ENCODE results near the gene RCN2. TPM values are rescaled to one million over a fixed set of nuclear protein-coding genes. Genes with fewer than 3 reads are reported as not detected.
"Not testable (repeated sequence)": the region's sequence is repeated elsewhere in the genome, so short reads cannot be mapped to it uniquely, and the experiment has no call there.

The RCN2 gene
- total and polyA plus RNA-seq, 2 of the 13 experiments (the other 11 are each of a cell fraction or from before 2014, with no cell fraction given): 84.4 to 89.0 TPM

- TF ChIP-seq MEIS1 (CRISPR knock-in tag; IDR thresholded peaks at IDR 0.05; ENCODE audit: borderline replicate concordance): no peak
- no peak for TF ChIP-seq RFX5 (IDR thresholded peaks at IDR 0.05; ENCODE audit: low read depth, low read length)
- no peak for TF ChIP-seq GATAD2A (CRISPR knock-in tag; IDR thresholded peaks at IDR 0.05)
- no peak for TF ChIP-seq ZNF672 (CRISPR knock-in tag; IDR thresholded peaks at IDR 0.05)
Observed at GRCh38 chr15:76964157-76964556, 32.6 kb downstream of the RCN2 start (continued).

GRCh38 chr15:76966051-76966450, 34.5 kb downstream of the RCN2 start:
- H3K4me3 ChIP-seq (replicated peaks in 1 of 3; ENCODE audit: insufficient read depth in 1 of 3, low read depth in 2 of 3, low read length in 3 of 3); H4K20me1 ChIP-seq (ENCODE audit: insufficient read depth, low read length); POLR2A ChIA-PET; H3K4me1 ChIP-seq (ENCODE audit: insufficient read depth, low read length); H3K9ac ChIP-seq (ENCODE audit: insufficient read depth, low read depth, low read length); DNase-seq (ENCODE audit: low spot score); H3K4me2 ChIP-seq (ENCODE audit: low read depth, low read length); H3K9me3 ChIP-seq (ENCODE audit: low read length); H2AFZ ChIP-seq (ENCODE audit: low read length); CTCF ChIA-PET (ENCODE audit: low intra/inter-chr PET ratio, low total read pairs); FAIRE-seq; H3K27ac ChIP-seq (ENCODE audit: extremely low read length, insufficient read depth, low read length); in situ Hi-C loops (cut with HindIII; ENCODE audit: extremely low pct_ligation_motif_present, low pct_unique_long_range_greater_than_20kb); BruUV-seq (replicated peaks); H3K79me2 ChIP-seq (ENCODE audit: insufficient read depth, low read length); ATAC-seq; H3K36me3 ChIP-seq (replicated peaks in 1 of 2; ENCODE audit: control insufficient read depth in 1 of 2, insufficient read depth in 2 of 2, low read length in 2 of 2); intact Hi-C loops (cut with micrococcal nuclease; ENCODE audit: unreplicated experiment): not testable (repeated sequence)
- H3K27me3 ChIP-seq (ENCODE audit: control insufficient read depth in 1 of 2, insufficient read depth in 2 of 2, low read length in 2 of 2): peaks cover 3 to 22% of the 10 kb centered on the region in 2 experiments; a peak in 3 of 5 replicates
- 55% methylated on average over 7 of the region's 7 CpGs for WGBS (ENCODE audit: low lambda C conversion rate)

GRCh38 chr15:76967067-76967466, 35.5 kb downstream of the RCN2 start:
- ChIA-PET CTCF (ENCODE audit: low intra/inter-chr PET ratio, low total read pairs) (no interaction called here), POLR2A (no interaction called here)
- peaks cover 3 to 22% of the 10 kb centered on the region in 2 experiments; a peak in 3 of 5 replicates for H3K27me3 ChIP-seq (ENCODE audit: control insufficient read depth in 1 of 2, insufficient read depth in 2 of 2, low read length in 2 of 2)

More at GRCh38 chr15:76967067-76967466, 35.5 kb downstream of the RCN2 start:
- Histone ChIP-seq H3K79me2 (ENCODE audit: insufficient read depth, low read length) (no peaks in the 10 kb centered on the region), H3K27ac (ENCODE audit: extremely low read length, insufficient read depth, low read length) (no peak overlapping the region), H3K9ac (ENCODE audit: insufficient read depth, low read depth, low read length) (no peak overlapping the region), H3K4me2 (ENCODE audit: low read depth, low read length) (no peak overlapping the region), H3K4me3 (replicated peaks in 1 of 3; ENCODE audit: insufficient read depth in 1 of 3, low read depth in 2 of 3, low read length in 3 of 3) (no peak overlapping the region), H3K4me1 (ENCODE audit: insufficient read depth, low read length) (0 out of 2 replicates have a peak, but pooled peaks cover 7% of the 10 kb centered on the region), H2AFZ (ENCODE audit: low read length) (no peak overlapping the region), H4K20me1 (ENCODE audit: insufficient read depth, low read length) (no peaks in the 10 kb centered on the region), H3K36me3 (replicated peaks in 1 of 2; ENCODE audit: control insufficient read depth in 1 of 2, insufficient read depth in 2 of 2, low read length in 2 of 2) (no peaks in the 10 kb centered on the region), H3K9me3 (ENCODE audit: low read length) (no peaks in the 10 kb centered on the region)
- intact Hi-C loops (cut with micrococcal nuclease; ENCODE audit: unreplicated experiment): no loop called here
- no TSS peak for BruUV-seq (replicated peaks)
- FAIRE-seq (no peak), ATAC-seq (no peak), DNase-seq (ENCODE audit: low spot score) (no peak)
- no peak for TF ChIP-seq ZNF563 (CRISPR knock-in tag; IDR thresholded peaks at IDR 0.05)
- in situ Hi-C loops (cut with HindIII; ENCODE audit: extremely low pct_ligation_motif_present, low pct_unique_long_range_greater_than_20kb): no loop called here
- WGBS (ENCODE audit: low lambda C conversion rate): 8% methylated on average over 4 of the region's 4 CpGs
